HG02852 (cell line): ENCODE data around the gene TLK2.
"Not testable (repeated sequence)": the region's sequence is repeated elsewhere in the genome, so short reads cannot be mapped to it uniquely, and the experiment has no call there.

Experiments
- ATAC-seq: cut with Tn5 transposase; IDR thresholded peaks from one replicate; pipeline ENCODE4 v1.9.1; 2021; ENCODE audit warnings: mild to moderate bottlenecking, moderate library complexity; ENCODE audit not compliant: unreplicated experiment

TLK2 gene

GRCh38 chr17:62557532-62557931 is 78.9 kb downstream of the TLK2 start:
- ATAC-seq, result not testable (repeated sequence)

- not testable (repeated sequence) for ATAC-seq
These were observed 80.3 kb downstream of the TLK2 start for GRCh38 chr17:62558941-62559340.

- not testable (repeated sequence) for ATAC-seq
These were observed 82.3 kb downstream of the TLK2 start for GRCh38 chr17:62560971-62561370.

GRCh38 chr17:62562656-62563055 is 84.0 kb downstream of the TLK2 start:
- ATAC-seq, result no peak

GRCh38 chr17:62565817-62566216 is 87.2 kb downstream of the TLK2 start:
- no peak for ATAC-seq

- ATAC-seq, result no peak
These were observed 88.5 kb downstream of the TLK2 start for GRCh38 chr17:62566996-62567578.

- no peak for ATAC-seq
These were observed 93.9 kb downstream of the TLK2 start for GRCh38 chr17:62572488-62572887.

GRCh38 chr17:62572888-62573401 is 94.3 kb downstream of the TLK2 start:
- ATAC-seq, result no peak

- ATAC-seq, result no peak
These were observed 95.0 kb downstream of the TLK2 start for GRCh38 chr17:62573480-62574117.

GRCh38 chr17:62576382-62576781 is 97.8 kb downstream of the TLK2 start:
- ATAC-seq, result no peak

- ATAC-seq, result no peak
These were observed 100.3 kb downstream of the TLK2 start for GRCh38 chr17:62578757-62579487.

GRCh38 chr17:62580947-62581346 is 102.3 kb downstream of the TLK2 start:
- no peak for ATAC-seq

GRCh38 chr17:62581764-62582163 is 103.1 kb downstream of the TLK2 start:
- ATAC-seq, result no peak

- ATAC-seq, result no peak
These were observed 108.9 kb downstream of the TLK2 start for GRCh38 chr17:62587554-62587953.

GRCh38 chr17:62588109-62588508 is 109.5 kb downstream of the TLK2 start:
- ATAC-seq, result no peak

- ATAC-seq, result no peak
These were observed 112.7 kb downstream of the TLK2 start for GRCh38 chr17:62591333-62591732.

GRCh38 chr17:62591822-62592221 is 113.2 kb downstream of the TLK2 start:
- not testable (repeated sequence) for ATAC-seq

- ATAC-seq, result no peak
These were observed 113.9 kb downstream of the TLK2 start for GRCh38 chr17:62592341-62593099.

GRCh38 chr17:62595484-62595883 is 116.9 kb downstream of the TLK2 start:
- no peak for ATAC-seq

- no peak for ATAC-seq
These were observed 118.0 kb downstream of the TLK2 start for GRCh38 chr17:62596662-62597061.

- ATAC-seq, result no peak
These were observed 118.5 kb downstream of the TLK2 start for GRCh38 chr17:62597150-62597549.
